OCI-LY3 (cell line): ENCODE results near the gene NUDT21.

Experiments used
- EZH2phosphoT487 ChIP-seq: fragments of 200-600 bp; shearing (Covaris generic); IDR thresholded peaks from 2 replicates; pipeline ENCODE4 v1.6.1; 2018; ENCODE audit warnings: antibody characterized with exemption, mixed run types, low read depth
- TF ChIP-seq, protein P1 (sequence below): fragments of 200-600, 300-600 bp; sonication (generic); IDR thresholded peaks from 2 replicates; pipeline ENCODE4 v1.5.1; 2014; ENCODE audit warnings: antibody characterized with exemption, low read length, low read depth

DNA sequence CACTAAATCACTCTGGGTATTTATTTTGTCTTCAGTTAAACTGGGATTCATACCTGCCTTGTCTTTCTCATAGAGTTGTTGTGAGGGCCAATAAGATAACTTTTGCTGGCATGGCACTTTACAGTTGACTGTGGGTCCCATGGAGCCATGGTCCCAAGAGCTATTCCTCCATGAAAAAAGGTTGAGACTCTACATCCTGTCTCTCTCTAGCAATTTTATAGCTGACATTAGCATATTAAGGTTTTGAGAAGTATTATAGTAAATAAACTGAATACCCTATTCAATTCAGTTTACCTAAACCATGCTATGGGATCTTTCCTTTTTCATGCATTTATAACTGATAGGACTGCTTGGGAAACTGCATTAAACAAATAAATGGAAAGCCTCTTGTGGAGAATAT is 17.7 kb upstream of the NUDT21 start:
- TF ChIP-seq, protein P1, sequence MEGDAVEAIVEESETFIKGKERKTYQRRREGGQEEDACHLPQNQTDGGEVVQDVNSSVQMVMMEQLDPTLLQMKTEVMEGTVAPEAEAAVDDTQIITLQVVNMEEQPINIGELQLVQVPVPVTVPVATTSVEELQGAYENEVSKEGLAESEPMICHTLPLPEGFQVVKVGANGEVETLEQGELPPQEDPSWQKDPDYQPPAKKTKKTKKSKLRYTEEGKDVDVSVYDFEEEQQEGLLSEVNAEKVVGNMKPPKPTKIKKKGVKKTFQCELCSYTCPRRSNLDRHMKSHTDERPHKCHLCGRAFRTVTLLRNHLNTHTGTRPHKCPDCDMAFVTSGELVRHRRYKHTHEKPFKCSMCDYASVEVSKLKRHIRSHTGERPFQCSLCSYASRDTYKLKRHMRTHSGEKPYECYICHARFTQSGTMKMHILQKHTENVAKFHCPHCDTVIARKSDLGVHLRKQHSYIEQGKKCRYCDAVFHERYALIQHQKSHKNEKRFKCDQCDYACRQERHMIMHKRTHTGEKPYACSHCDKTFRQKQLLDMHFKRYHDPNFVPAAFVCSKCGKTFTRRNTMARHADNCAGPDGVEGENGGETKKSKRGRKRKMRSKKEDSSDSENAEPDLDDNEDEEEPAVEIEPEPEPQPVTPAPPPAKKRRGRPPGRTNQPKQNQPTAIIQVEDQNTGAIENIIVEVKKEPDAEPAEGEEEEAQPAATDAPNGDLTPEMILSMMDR = no peak
- no peak for TF ChIP-seq EZH2phosphoT487
